Esophagus squamous epithelium (tissue), 5 donors: ENCODE results near the gene FBXO5. TPM values are rescaled to one million over a fixed set of nuclear protein-coding genes. Genes with fewer than 3 reads are reported as not detected.

ENCODE experiments used
- DNase-seq: peaks from one replicate; lab custom pipeline; 2025; lab: John Stamatoyannopoulos, UW
- H3K27ac ChIP-seq, 4 donors: fragments of 200-600 bp; sonication (generic); one replicate each; pipeline ENCODE4 v1.5.1; 2016 to 2019; ENCODE audit warnings: mild to moderate bottlenecking in 1 of 4
- H3K27me3 ChIP-seq, 4 donors: fragments of 200-600 bp; sonication (generic); 1 replicate in 3 of 4; 2 replicates in 1 of 4; pipeline versions ENCODE4 v1.5.1 to v1.6.0; 2017 to 2021; ENCODE audit warnings: antibody characterized with exemption in 1 of 4
- H3K36me3 ChIP-seq, 3 donors: fragments of 200-600 bp; sonication (generic); one replicate each; pipeline ENCODE4 v1.5.1; 2016 to 2019
- H3K4me1 ChIP-seq, 3 donors: fragments of 200-600 bp; sonication (generic); one replicate each; pipeline ENCODE4 v1.5.1; 2017 to 2019
- H3K4me3 ChIP-seq, 4 donors: fragments of 200-600 bp; sonication (generic); 1 replicate in 3 of 4; 2 replicates in 1 of 4; pipeline ENCODE4 v1.5.1; 2016 to 2019; ENCODE audit warnings: mild to moderate bottlenecking in 2 of 4, moderate library complexity in 1 of 4
- H3K9me3 ChIP-seq, 3 donors: fragments of 200-600 bp; sonication (generic); one replicate each; pipeline ENCODE4 v1.5.1; 2016 to 2019
- POLR2A ChIP-seq, 4 donors: fragments of 450-650 bp; IDR thresholded peaks; one replicate each; pipeline ENCODE4 v1.6.1; 2017; ENCODE audit warnings: antibody characterized with exemption in 4 of 4, mild to moderate bottlenecking in 4 of 4, moderate library complexity in 3 of 4
- WGBS, 2 donors: methylation state at CpG; one replicate each; pipeline ENCODE4 v1.1.5; 2018; 5-methylcytosine and 5-hydroxymethylcytosine counted together
- intact Hi-C: fragments of 100-400 bp; cut with DNase I; formaldehyde crosslinking; loops from one replicate; pipeline ENCODE4 v1.15.0; 2022
- total RNA-seq, 4 donors: library from RNA; depleted of rRNA; stranded (reverse); fragments of >200 nt; gene quantifications; one replicate each; pipeline ENCODE4 v1.1.0, GENCODE V29; 2016
- TF ChIP-seq, protein P1 (sequence below), 6 experiments: fragments of 450-650 bp in 4 of 6; fragments of 200-600 bp in 2 of 6; sonication (generic) in 2 of 6; IDR thresholded peaks; one replicate each; pipeline ENCODE4 v1.5.1; 2016 to 2019; ENCODE audit warnings: antibody characterized with exemption in 6 of 6, mild to moderate bottlenecking in 4 of 6, moderate library complexity in 4 of 6
- donor health status: DM: yes; HTN: yes; CAD: no.

The FBXO5 gene, protein sequence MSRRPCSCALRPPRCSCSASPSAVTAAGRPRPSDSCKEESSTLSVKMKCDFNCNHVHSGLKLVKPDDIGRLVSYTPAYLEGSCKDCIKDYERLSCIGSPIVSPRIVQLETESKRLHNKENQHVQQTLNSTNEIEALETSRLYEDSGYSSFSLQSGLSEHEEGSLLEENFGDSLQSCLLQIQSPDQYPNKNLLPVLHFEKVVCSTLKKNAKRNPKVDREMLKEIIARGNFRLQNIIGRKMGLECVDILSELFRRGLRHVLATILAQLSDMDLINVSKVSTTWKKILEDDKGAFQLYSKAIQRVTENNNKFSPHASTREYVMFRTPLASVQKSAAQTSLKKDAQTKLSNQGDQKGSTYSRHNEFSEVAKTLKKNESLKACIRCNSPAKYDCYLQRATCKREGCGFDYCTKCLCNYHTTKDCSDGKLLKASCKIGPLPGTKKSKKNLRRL
- 1 to 10 TPM; 2.7 to 9.4 (median 7.3) TPM for total RNA-seq

DNA sequence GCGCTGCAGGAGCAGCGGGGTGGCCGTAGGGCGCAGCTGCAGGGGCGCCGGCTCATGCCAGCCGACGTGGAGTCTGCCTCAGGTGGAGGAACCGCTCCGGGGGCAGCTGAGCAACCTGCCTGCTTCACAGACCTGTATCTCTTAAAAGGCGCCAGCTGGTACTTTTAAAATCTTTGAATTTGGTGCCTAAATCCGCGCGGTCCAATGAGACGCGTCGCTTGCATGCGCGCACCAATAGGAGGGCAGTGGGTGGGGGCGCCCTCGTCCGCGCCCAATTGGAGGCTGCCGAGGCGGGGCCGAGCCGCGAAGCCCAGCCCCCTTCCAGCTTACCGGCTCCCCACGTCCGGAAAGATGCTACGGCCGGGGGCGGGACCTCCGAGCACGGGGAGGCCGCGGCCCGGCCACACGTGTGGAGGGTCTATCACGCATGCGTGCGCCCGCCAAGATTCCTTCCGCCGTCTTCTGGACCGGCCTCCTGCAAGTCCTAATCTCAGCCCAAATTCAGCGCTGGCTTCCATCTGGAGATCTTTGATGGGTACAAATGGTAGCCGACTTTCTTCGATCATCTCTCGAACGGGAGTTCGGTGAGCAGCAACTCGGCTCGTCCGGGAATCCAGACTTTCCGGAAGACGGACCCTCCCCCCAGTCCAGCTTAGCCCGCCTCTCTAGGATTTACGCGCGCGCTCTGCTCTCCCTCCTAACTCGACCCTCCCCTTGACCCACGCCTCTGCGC is at the start of gene FBXO5:
Gene FBXO5, minus strand, starts transcription at position 138 of the 733 bp plus-strand sequence. Its CDS starts 82 bp downstream, at position 56.
- H3K4me1 ChIP-seq: peaks cover 18 to 48% (median 19%) of the 10 kb centered on the region in 3 donors
- no peaks in the 10 kb centered on the region for H3K27me3 ChIP-seq
- H3K36me3 ChIP-seq: no peaks in the 10 kb centered on the region
- intact Hi-C loops: no loop called here
- 0 to 2% methylated on average over 8 to 17 of the region's 66 CpGs for WGBS, 2 donors
- no peaks in the 10 kb centered on the region for H3K9me3 ChIP-seq
- TF ChIP-seq, protein P1, sequence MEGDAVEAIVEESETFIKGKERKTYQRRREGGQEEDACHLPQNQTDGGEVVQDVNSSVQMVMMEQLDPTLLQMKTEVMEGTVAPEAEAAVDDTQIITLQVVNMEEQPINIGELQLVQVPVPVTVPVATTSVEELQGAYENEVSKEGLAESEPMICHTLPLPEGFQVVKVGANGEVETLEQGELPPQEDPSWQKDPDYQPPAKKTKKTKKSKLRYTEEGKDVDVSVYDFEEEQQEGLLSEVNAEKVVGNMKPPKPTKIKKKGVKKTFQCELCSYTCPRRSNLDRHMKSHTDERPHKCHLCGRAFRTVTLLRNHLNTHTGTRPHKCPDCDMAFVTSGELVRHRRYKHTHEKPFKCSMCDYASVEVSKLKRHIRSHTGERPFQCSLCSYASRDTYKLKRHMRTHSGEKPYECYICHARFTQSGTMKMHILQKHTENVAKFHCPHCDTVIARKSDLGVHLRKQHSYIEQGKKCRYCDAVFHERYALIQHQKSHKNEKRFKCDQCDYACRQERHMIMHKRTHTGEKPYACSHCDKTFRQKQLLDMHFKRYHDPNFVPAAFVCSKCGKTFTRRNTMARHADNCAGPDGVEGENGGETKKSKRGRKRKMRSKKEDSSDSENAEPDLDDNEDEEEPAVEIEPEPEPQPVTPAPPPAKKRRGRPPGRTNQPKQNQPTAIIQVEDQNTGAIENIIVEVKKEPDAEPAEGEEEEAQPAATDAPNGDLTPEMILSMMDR (IDR thresholded peaks at IDR 0.05): no peak
- TF ChIP-seq POLR2A (IDR thresholded peaks at IDR 0.05): peak in 1 of 4 donors; percentile 27
- peak within 1 kb of the TSS; percentile 79 to 96 (median 95) for H3K27ac ChIP-seq
- DNase-seq: peak; percentile 83
- H3K4me3 ChIP-seq: peak within 1 kb of the TSS; percentile 58 to 86 (median 74)

DNA sequence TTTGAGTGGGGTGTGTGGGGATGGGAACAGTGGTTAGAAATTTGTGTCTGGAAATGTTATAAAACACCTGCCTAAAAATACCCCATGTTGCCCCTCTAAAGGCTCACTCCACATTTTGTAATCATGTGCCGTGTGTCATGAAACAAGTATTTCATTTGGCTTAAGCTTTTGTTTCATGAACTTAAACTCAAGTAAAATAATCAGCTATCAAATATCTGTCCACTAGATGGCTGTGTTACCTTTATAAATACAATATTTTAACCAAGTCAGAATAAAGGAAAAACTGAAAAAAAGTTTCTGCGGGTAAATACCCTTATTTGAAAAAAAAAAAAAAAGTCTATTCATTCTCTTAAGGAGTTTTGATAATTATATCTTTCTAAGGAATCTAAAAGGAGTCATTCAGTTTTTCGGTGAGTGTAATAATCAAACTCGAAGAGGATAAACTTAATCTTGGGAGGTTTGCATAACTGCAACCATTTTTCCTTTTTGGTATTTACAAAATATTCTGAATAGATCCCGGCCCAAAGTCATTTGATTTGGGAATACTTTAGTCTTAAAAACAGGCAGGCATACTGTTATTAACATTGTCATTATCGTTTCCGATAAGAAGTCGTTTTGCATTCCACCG is 49.5 kb upstream of the FBXO5 start:
- no peaks in the 10 kb centered on the region for H3K9me3 ChIP-seq
- H3K36me3 ChIP-seq: no peaks in the 10 kb centered on the region

DNA sequence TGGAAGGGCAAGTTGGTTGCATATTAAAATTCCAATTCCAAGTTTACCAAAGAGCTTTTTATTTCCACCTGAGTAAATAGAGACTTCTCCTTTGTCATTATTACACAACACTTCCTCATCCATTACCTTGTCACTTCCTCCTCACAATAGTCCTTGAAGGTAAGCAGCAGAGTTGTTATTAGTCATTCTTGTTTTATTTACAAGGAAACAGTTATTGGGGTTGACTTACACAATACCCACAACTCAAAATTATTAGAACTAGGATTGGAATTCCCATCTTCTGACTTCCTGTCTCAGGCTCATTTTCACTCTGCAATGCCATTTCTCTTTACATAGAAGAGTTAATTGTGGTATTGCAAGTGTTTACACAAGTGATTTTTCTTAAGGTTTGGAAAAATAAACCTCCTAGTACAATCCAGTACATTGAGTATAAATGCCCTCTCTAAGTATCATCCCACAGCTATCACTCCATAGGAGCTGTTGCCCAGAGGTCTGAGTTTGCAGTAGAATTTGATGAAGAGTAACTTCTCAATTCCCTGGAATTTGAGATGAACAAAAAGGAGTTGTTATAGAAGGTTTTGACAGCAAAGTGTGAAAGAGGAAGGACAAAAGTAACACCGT is 48.6 kb upstream of the FBXO5 start:
- TF ChIP-seq POLR2A (IDR thresholded peaks at IDR 0.05): no peak
- TF ChIP-seq, protein P1 (IDR thresholded peaks at IDR 0.05): no peak
- peaks cover 0 to 3% (median 0%) of the 10 kb centered on the region in 3 donors for H3K4me1 ChIP-seq
- H3K27me3 ChIP-seq: no peaks in the 10 kb centered on the region
- WGBS, 2 donors: 20 to 39% methylated on average over 1 of the region's 1 CpG
- intact Hi-C loops: no loop called here
- no peak overlapping the region for H3K27ac ChIP-seq
- DNase-seq: no peak
- H3K9me3 ChIP-seq: no peaks in the 10 kb centered on the region
- no peaks in the 10 kb centered on the region for H3K36me3 ChIP-seq
- H3K4me3 ChIP-seq: no peak overlapping the region

More for the DNA sequence above, 49.5 kb upstream of the FBXO5 start:
- WGBS, 2 donors: 63 to 68% methylated on average over 9 of the region's 9 CpGs
- TF ChIP-seq, protein P1 (IDR thresholded peaks at IDR 0.05): peak in 4 of 6 experiments; percentile 9 to 61 (median 32)
- no peak for TF ChIP-seq POLR2A (IDR thresholded peaks at IDR 0.05)
- Histone ChIP-seq H3K27me3 (no peaks in the 10 kb centered on the region), H3K4me3 (no peak overlapping the region), H3K27ac (no peak overlapping the region), H3K4me1 (peaks cover 0 to 3% (median 0%) of the 10 kb centered on the region in 3 donors)
- intact Hi-C loops: no loop called here
- no peak for DNase-seq

DNA sequence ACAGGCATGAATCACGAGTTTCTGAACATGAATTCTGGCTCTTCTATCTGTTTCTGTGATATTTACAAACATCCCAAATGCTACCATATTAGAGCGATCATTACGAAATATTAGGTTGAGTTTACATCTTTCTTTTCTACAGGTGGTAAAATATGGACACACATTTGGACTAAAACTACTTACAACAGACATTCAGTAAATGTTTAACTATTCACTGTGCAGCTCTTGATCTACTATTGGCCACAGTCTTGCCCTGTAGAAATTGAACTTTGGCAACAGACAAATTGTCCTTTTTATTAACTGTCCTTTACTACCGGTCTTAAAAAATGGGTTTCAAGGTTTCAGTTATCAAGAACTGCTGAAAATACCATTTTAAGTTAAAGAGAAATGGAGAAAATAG is 46.1 kb upstream of the FBXO5 start:
- H3K27me3 ChIP-seq: peaks cover 0 to 3% (median 0%) of the 10 kb centered on the region in 4 donors
- TF ChIP-seq, protein P1 (IDR thresholded peaks at IDR 0.05): no peak
- TF ChIP-seq POLR2A (IDR thresholded peaks at IDR 0.05): no peak
- intact Hi-C loops: loop anchor here (10.0 kb wide), 1 partner anchor 164 kb away; no protein-coding TSS in a partner anchor
- H3K27ac ChIP-seq: no peak overlapping the region
- no peaks in the 10 kb centered on the region for H3K9me3 ChIP-seq
- DNase-seq: no peak
- H3K4me3 ChIP-seq: no peak overlapping the region
- H3K4me1 ChIP-seq: peaks cover 0 to 5% (median 3%) of the 10 kb centered on the region in 3 donors
- WGBS, 2 donors: 69 to 77% methylated on average over 4 of the region's 4 CpGs
- H3K36me3 ChIP-seq: no peaks in the 10 kb centered on the region
